HG02642 (cell line): ENCODE results near the gene SPDYE4.

Experiments
- ATAC-seq: cut with Tn5 transposase; IDR thresholded peaks from one replicate; pipeline ENCODE4 v1.9.1; 2021; ENCODE audit warnings: mild to moderate bottlenecking; ENCODE audit not compliant: unreplicated experiment, poor library complexity

SPDYE4 gene

DNA sequence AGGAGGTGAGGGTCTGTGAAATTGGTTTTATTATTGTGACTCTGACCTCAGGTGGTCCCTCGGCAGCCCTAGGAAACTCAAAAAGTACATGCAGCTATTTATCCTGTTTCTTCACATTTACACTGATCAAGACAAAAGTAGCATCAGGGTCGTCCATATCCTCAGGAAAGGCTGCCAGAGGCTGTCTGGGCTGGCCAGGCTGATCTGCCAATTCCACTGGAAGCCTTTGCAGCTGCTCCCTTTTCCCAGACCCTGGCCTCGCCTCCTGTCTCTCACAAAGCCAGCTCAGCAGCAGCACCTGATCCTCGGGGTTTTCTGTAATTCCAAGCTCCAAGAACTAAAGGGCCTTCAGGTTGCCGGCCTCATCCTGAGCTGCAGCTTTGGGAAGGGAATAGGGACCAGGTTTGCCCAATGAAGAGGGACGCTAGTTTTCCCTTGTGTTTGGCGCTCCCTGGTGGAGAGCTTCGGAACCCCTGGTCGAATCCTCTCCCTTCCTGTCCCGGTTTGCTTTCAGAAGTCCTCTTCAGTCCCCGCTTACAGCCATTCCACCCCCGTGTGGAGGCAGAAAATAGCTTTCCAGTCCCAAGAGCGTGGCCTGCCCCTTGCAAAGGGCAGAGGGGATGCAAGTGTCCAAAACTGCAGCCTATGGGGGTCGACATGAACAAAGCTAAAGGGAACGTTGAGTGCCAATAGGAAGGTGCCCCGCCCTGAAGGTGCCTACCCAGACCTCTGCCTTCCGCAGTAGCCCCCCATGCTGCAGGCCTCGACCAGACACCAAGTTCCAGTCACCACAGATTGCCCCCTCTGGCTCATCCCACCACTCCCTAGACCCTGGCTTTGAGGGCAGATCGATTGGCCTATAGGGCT, 27.4 kb upstream of the SPDYE4 start:
- ATAC-seq = no peak

DNA sequence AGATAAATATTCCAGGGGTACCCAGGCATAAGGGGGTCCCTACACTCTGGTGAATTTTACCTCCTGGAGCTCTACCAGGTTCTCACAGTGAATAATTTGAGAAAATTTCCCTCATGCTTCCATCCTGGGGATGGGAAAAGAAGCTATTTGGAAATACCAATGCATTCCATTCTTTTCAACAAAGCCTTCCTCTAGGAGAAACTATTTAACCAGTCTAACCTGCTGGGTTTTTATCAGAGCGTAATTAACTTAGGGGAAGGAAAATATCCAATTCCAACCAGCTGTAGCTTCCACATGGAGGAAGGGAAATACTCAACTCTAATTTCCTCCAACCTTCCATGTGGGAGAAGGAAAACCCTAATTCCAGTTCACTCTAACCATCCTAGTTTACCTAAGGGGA, 23.8 kb upstream of the SPDYE4 start:
- ATAC-seq = no peak

DNA sequence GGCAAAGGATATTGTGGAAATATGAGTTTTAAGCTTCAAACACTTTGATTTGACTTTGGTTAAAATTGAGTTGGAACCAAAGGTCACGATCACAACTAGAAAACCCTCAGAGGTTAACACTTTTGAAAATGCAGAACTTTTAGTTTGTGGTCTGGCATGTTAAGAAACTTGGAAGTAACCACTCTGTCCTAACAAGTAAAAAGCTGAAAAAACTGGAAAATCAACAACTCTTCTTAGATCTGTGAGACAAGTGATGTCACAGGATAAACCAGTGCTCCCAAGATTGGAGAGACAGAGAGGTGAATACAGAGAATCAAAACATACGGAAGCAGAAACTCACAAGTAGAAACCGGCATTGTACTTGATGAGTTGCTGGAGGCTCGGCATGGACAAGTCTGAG, 23.4 kb upstream of the SPDYE4 start:
- ATAC-seq = no peak

DNA sequence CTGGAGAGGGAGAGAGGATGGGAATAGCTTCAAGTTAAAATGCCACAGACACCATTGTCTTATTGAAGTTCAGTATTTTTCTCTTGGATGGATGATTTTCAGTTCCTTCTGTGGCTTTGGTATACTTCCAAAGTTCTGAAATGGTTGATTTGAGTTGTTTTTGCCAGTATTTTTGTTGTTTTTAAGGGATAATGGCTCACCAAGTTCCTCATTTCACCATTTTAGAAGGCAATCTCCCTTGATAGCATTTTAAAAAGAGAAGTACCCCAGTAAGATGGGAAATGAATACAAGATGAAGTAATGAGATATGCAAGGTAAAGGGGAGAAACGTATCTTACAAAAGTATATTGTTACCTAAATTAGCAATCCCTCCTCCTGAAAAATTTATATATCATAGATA, 18.5 kb upstream of the SPDYE4 start:
- no peak for ATAC-seq

DNA sequence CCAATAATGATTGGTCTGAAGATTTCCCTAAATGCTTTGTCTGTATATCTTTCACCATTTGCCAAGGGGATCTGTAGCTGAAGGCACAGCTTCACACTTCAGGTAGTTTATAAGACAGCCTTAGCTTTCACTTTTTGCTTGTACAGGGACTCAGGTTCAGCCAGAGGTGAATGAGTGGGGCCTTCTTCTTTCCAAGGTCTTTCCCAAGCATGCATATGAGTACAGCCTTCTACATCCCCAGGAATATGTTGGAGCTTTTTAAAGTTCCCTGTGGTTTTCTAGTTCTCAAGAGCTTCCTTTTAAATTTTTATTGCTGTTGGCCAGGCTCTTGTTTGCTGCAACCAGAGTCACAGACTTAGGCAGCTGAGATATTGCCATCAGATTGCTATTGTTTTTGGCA, 17.9 kb upstream of the SPDYE4 start:
- no peak for ATAC-seq

DNA sequence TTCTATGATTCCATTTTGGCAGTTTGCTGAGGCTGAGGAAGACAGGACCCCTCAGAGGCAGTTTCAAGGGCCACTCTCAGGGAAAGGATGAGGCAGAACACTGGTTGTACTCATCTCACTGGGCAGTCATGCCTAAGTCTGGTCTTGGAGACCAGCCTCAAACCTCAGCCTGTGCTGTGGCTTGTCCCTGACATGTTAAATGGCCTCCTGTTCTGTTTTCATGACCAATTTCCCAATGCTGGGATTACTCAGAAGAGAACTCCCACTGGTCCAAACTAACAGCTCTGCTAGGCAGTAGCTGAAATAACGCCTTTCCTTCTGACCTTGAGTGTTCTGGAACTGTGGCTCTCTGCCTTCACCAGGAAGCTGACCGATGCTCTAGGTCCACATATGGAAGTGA, 8.4 kb upstream of the SPDYE4 start:
- ATAC-seq = no peak

DNA sequence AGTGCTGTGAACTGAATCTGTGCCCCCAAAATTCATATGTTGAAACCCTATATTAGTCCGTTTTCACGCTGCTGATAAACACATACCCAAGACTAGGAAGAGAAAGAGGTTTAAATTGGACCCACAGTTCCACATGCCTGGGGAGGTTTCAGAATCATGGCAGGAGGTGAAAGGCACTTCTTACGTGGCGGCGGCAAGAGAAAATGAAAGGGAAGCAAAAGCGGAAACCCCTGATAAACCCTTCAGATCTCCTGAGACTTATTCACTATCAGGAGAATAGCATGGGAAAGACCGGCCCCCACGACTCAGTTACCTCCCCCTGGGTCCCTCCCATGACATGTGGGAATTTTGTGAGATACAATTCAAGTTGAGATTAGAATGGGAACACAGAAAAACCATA, 3.7 kb upstream of the SPDYE4 start:
- ATAC-seq = no peak

DNA sequence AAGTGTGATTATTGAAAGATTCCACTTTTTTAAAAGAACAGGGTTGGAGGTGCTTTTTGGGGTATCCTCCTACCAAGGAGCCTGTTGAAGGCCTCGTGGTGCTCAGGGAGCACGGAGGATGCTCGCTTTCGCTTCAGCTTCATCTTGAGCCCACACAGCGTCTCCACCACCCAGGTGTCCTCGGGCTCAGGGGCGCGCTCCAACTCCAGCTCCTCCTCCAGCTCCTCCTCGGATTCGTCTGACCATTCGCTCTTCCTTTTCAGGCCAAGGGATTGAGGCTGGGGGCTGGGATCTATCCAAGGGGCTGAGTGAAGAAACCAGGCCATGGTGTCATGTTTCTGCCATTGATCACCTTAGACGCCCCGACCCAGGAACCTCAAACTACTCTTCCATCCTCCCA, 1.2 kb downstream of the SPDYE4 start:
- ATAC-seq = no peak

DNA sequence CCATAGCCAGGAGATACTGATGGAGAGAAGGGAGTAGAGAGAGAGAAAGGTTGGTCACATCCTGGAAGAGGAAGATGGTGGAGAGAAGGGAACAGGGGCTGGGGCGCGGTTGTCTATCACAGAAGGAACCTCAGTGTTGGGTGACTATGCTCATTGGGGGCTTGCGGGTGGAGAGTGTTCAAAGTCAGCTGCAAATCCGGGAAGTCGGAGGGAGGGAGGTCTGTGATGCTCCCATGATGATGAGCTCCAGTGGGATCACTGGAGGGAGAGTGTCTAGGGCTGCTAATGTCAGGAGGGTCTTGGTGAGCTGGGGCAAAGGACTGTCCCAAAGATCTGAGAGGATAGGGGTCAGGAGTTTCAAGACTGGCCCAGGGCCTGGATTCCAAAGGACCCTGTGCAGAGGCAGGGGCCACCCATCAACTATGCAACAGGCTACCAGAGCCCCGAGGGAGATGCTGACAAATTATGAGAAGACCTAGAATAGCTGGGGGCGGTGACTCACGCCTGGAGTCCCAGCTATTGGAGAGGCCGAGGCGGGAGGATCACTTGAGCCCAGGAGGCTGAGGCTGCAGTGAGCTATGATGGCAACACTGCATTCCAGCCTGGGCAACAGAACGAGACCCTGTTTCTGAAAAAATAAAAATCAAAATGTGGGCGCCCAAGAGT, 2.6 kb downstream of the SPDYE4 start:
- ATAC-seq = no peak

DNA sequence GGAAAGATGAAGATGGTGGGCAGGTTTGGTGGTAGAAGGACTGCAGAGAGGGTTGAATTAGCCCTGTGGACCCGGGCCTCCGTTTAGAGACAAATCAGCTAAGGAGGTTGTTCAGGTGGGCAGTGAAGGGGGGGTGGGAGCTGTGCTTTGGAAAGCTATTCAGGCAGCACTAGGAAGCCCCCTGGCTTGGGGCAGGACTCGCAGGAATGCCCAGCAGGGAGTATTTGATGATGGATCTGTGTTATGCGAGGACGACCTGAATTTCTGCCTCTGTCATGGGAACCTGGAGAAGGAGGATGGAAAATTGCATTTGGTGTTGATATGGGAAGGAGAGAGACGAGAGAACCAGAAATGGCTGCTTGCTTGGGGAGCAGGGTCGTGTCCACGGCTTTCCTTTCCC, 3.5 kb downstream of the SPDYE4 start:
- no peak for ATAC-seq

DNA sequence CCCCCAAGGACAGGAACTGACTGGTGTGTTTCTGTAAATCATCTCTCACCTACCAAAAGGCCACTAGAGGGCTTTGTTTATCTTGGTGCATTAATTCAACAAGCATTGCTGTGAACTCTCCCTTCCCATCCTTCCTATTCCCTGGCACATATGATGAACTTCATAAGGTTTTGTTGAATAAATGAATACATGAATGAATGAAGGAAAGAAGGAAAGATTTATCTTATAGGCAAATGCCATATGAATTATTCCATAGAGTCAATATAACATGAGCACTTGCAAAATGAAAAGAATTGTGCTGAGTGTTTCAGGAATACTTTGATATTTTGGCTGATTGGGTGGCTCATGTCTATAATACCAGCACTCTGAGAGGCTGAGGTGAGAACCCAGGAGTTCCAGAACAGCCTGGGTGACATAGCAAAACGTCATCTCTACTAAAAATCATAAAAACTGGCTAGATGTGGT, 4.3 kb downstream of the SPDYE4 start:
- ATAC-seq = no peak

DNA sequence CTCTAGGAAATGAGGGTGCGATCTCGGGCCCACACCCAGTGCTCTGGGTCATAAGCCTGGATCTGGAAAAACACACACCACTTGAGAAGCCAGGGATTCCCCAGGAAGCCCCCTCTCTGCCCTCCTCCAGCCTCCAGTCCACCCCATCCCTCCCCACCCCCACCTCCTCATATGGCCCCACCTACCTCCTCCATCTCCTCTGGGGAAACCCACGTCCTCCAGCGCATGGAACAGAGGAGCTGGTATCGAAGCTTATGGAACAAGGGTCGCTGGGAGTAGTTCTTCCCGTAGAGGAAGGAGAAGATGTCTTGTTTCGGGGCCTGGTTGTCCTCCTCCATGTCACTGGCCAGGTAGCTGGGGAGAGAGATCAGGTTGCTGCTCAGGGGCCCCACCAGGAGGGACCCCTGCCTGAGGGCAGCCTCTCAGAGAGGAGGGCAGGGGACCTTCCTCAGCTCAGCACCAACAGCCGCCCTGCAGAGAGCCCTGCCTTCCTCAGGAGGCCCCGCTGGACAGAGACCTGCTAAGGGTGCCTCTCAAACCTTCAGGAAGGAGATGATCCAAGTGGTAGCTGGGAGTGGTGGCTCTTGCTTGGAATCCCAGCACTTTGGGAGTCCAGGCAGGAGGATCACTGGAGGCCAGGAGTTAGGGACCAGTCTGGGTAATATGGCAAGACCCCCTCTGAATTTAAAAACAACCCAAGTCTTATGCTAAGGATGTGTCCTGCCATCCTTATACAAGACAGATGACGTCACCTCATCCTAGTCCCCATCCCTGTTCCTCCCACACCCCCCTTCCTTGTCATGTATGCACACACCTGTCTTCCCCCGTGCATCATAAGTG, 5.0 kb downstream of the SPDYE4 start:
- no peak for ATAC-seq

DNA sequence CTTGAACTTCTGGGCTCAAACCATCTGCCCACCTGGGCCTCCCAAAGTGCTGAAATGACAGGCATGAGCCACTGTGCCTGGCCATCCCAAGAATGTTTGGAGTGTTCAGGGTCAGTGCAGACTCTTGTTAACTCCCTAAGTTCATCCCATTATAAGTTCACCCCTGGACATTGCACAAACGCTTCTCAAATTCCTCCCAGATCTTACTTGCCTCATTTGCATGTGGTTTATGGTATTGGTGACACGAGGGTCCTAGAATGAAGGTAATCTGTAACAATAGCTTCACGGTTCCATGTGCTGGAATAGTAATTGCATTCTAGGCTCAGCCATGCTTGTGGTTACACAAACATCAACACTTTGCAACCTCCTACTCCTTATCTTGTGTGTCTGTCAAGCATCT, 8.7 kb downstream of the SPDYE4 start:
- ATAC-seq = no peak

DNA sequence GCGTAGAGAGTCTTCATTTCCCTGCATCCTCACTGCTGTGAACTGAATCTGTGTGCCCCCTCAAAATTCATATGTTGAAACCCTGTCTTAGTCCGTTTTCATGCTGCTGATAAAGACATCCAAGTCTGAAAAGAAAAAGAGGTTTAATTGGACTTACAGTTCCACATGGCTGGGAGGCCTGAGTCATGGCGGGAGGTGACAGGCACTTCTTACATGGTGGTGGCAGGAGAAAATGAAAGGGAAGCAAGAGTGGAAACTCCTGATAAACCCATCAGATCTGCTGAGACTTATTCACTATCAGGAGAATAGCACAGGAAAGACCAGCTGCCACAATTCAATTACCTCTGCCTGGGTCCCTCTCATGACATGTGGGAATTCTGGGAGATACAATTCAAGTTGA, 10.6 kb downstream of the SPDYE4 start:
- no peak for ATAC-seq

DNA sequence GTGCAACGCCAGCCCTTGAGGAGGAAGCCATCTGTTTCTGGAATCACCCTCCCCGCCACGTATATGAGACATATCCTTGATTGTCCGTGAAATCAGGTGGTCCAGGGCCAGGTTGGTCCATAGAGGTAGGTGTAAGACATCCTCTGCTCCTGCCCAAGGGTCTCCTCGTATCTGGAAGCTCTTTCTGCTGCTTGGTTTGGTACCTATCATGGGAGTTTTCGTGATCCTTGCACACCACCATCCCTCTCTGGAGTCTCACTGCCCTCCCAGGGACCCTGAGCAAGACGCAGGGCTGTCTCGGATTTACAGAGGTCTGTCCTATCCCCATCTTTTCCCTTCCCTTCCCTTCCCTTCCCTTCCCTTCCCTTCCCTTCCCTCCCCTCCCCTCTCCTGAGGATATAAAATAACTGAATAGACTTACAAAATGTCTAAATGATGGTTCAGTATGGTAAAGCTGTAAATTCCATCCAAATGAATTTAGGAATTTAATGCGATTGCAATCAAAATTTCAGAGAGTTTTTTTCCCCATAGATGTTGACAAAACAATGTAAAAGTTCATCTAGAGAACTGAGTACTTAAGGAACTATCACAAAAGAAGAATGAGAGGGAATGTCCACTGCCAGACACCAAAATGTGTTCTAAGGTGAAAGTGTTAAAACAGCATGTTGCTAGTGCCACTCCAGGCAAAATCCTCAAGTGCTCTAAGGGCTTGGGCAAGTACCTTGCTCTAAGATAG, 11.7 kb downstream of the SPDYE4 start:
- ATAC-seq = no peak

DNA sequence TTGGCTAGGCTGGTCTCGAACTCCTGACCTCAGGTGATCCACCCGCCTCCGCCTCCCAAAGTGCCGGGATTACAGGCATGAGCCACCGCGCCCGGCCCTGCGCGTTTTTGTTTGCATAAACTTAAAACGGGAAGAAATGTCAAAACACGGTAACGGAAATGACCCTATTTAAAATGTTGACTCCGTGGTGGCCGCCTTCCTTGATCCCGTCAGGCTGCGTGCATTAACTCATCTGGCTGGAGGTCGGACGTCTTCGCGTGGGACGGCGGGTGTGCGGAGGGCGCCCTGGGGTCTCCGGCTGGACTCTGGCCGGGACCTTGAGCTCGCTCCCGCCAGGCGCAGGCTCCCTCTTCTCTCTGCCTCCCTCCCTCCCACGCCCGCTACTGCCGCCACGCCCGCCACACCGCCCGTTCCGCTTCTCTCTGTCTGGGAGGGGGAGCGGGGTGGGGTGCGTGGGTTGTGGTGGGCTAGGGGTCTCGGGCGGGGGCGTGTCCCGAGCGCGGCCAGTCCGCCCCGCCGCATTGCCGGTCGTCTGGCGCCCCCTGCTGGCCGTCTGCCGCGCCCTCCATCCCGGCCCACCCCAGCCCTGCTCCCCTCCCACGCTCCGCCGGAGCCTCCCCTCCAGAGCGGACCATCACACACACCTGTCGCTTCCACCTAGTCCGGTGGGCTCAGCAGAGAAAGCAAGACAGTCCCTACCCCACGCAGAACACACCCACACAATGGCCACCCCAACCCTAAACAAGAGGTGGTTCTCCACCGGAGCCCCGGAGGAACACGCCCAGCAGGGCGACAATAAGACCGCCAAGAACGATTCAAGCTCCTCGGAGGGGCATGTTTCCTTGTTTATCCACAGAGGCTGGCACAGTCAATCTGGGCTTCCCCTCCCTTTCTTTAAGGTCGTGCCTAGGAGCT, 12.5 kb downstream of the SPDYE4 start:
- ATAC-seq = peak; percentile 71

DNA sequence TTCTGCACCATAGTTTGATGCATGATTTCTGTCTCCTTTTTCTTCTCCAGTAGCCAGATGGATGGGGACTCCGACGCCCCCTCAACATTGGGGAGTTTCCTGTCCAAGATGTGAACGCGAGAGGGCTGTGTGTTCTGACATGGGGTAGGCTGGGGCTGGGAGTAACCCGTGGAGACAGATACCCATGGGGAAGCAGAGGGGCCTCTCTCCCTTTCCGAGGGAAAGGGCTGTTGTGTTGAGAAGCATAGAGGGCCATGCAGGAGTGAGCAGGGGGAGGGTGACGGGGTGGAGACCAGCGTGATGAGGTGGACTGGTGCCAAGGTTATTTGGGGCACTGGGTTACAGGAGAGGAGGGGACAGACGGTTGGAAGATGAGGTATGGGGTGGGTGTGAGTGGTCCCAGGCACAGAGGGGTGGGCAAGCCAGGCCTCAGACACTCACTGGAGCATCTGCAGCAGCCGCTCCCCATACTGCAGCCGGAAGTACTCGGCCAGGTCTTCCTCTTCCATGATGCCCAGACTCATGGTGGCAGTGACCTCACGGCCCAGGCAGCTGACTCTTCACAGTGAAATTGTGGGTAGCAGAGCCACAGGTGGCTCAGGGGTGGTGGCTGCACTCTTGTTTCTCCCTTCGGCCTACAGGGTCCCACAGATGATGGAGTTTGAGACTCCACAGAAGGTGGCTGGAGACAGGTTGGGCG, 14.1 kb downstream of the SPDYE4 start:
- no peak for ATAC-seq

DNA sequence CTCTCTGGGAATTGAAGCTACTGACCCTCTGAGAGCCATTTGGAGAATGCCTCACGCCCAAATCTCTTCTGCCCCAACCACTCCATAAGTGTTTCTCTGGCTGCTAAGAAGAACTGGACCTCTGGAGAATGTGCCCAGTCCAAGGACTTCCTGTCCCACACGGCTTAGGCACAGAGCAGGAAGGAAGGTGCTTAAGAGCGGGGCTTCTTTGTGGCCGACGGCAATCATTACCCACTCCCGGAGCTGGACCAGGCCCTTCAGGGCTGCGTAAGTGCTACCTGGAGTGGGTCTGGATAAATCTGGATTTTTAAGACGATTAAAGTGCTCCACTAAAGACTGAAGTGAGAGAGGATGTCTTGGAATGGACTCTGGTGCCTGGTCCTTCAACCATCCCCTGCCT, 15.5 kb downstream of the SPDYE4 start:
- ATAC-seq = no peak

DNA sequence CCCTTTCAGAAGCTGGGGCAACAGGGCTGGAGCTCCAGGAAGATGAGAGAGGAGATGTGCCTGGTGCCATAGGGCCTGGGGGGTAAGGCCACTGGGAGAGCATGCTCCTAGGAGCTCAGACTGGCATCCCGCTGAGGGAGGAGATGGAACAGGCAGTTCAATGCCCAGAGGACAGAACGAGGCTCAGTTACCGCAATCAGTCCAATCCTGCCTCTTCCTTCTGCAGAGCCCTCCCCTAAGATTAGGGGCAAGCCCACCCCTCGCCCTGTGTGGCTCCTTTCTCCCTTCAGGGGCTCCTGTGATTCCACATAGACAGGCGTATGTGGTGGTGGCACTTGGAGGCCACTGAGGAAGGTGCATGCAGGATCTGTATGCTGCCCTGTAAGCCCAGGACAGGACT, 16.1 kb downstream of the SPDYE4 start:
- no peak for ATAC-seq
